Activated CD8-positive, alpha-beta memory T cell treated with anti-CD3 and anti-CD28 coated beads, Interleukin-2, amount 50 U/mL, for 24 hours (primary cell): ENCODE measurements around the gene OR2L8.

Experiments
- DNase-seq: peaks from one replicate; pipeline ENCODE4 v3.0.0-alpha.2; 2020; ENCODE audit errors: extremely low read depth

Gene OR2L8, protein sequence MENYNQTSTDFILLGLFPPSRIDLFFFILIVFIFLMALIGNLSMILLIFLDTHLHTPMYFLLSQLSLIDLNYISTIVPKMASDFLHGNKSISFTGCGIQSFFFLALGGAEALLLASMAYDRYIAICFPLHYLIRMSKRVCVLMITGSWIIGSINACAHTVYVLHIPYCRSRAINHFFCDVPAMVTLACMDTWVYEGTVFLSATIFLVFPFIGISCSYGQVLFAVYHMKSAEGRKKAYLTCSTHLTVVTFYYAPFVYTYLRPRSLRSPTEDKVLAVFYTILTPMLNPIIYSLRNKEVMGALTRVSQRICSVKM

DNA sequence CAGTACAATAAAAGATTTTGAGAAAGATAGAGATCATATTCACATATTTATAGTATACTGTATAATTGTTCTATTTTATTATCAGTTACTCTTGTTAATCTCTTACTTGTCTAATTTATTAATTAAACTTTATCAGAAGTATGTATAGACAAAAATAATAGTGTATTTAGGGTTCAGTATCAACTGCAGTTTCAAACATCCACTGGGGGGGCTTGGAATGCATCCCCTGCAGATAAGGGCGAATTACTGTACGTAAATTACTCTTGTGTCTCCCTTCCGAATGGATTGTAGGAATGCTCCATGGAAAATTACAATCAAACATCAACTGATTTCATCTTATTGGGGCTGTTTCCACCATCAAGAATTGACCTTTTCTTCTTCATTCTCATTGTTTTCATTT lies at the start of gene OR2L8:
Gene OR2L8, plus strand, starts transcription at position 301 of the 400 bp plus-strand sequence. Its CDS starts 0 bp downstream, at position 301.
- DNase-seq, result no peak

DNA sequence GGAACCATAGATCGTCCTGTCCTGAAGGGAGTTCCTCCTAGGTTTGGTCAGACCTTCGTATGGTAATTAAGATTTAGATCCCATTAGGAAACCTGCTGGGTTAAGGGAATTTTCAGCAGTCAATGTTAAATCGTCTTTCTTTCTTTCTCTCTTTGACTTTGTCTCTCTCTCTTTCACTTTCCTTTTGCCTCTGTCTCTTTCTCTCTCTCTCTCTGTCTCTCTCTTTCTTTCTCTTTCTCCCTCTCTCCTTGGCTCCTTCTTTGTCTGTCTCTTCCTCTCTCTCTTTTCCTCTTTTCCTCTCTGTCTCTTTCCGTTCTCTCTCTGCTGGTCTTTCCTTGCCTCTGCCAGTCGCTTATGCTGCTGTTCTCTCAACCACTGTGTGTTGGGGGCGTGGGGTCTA lies 44.5 kb upstream of the OR2L8 start:
- no peak for DNase-seq

DNA sequence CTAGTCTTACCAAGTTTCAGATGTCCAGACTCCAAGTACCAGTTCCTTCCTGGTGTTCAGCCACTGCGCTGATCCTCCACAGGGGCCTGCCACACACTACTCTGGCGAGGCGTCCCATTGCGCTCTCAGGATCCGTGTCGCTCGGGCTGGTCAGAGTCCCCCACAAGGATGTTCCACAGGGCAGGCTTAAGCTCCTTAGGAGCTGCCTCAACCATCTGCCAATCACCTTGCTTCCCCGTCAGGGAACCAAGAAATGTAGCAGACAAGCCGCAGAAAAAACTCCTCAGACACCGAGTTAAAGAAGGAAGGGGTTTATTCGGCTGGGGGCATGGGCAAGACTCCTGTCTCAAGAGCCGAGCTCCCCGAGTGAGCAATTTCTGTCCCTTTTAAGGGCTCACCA lies 43.5 kb upstream of the OR2L8 start:
- DNase-seq, result no peak

DNA sequence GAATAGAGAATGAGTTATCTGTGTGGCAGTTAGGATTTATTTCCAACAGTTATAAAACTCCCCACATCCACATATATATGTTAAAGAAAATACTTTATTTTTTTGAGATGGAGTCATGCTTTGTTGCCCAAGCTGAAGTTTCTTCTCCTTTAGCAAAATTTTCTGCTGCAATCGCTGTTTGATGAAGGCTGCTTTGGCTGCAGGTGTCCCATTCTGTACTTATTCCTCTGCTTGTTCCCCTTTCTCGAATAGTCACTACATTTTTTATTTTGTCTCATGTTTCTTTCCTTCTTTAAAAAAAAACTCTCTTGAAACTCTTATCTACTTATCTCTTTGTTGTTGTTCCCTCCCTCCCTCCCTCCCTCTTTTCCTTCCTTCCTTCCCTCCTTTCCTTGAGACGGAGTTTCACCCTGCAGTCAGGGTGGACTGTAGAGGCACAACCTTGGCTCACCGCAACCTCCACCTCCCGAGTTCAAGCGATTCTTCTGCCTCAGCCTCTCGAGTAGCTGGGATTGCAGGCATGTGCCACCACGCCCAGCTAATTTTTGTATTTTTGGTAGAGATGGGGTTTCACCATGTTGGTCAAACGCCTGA lies 42.7 kb upstream of the OR2L8 start:
- no peak for DNase-seq

DNA sequence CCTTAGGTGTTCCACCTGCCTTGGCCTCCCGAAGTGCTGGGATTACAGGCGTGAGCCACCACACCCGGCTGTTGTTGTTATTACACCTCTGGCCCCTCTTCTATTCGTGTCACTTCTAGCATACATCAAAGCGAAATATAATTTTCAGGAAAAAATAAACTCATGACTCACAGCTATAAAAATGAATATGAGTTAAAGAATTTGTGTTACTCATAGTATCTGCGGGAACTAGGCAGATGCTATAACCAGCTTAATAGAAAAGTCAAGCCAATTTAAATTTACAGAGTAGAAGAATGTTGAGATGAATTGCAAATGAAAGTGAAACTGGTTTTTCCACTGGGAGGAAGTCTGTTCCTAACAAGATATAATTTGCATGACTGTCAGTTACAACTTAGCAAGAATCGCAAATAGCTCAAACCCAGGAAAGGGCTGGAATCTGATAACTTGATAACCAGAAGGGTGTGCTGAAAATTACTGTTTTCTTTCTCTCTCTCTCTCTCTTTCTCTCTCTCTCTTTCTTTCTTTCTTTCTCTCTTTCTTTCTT lies 42.1 kb upstream of the OR2L8 start:
- no peak for DNase-seq

DNA sequence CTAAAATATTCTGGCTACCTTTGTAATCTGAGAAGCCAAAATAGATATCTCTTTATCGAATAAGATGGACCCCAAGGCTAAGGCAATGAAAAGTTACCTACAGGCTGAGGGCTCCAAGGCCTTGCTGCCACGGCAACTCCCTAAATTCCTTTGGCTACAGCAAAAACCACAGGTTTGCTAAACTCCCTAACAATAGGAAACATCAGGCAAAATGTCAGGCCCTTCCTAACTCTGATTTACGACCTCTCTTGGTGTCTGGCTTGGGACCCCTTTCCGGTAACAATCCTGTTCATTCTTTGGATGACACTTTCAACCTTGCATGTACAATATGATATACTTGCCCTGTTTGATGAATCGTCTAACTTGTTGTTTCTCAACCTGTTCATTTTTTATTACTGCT lies 39.9 kb upstream of the OR2L8 start:
- DNase-seq, result no peak

DNA sequence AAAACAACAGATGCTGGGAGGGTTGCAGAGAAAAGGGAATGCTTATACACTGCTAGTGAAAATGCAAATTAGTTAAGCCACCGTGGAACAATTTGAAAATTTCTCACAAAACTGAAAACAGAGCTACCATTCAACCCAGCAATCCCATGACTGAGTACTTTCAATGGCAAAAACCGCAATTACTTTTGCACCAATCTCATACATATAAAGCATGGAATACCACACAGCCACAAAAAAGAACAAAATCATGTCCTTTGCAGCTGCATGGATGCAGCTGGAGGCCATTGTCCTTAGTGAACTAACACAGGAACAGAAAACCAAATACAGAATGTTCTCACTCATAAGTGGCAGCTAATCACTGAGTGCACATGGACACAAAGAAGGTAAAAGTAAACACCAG lies 34.9 kb upstream of the OR2L8 start:
- no peak for DNase-seq

DNA sequence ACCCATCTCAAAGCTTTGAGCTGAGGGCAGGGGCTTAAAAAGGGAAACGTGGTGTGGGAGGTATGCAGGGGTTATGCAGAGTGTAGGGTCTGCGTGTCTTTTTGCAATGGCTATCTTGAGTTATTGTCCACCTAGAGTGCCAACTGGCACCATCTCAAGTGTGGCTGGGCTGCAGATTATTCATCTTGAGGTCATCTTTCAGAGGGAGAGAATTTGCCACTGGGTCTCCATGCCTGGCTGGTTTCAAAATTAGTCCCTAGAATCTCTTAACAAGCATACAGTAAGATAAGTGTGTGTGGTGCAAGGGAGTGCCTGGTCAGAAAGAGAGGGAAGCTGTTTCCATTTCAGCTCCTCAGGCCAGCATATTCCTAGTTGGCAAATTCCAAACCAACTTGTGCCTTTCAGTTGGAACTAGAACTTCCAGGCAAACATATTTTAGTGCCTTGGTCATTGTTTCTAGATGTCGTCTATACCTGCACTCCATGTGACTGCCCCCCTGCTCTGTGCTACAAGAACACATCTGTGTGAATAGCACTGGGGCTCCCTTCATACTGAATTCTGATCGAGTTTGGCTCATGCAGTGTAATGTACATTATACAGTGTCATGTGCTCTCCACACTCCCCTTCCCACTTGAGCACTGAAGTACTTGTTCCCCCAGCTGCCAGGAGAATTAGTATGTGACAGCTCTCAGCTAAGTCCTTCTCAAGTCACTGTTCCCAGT lies 33.6 kb upstream of the OR2L8 start:
- no peak for DNase-seq

DNA sequence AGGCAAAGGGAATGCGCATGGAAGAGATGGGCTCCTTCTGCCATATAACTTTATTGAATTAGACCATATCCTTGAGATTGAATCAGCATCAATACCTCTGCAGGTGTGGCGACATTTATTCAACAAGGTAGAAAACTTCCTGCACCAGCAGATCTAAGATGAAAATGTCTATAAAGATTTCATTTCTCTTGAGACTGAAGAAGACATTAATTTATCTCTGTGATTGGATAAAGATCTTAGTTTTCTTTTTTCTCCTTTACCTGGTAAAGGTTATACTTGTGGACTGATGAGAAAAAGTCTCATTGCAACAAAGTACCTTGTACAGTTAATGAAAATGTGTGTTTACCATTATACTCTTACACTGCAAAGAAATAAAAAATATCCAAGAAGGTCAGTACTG lies 28.7 kb upstream of the OR2L8 start, which contains the start of gene OR2T8:
Gene OR2T8, plus strand, starts transcription at position 301 of the 400 bp plus-strand sequence. CDS start 766 bp downstream, outside the sequence.
- DNase-seq, result no peak

DNA sequence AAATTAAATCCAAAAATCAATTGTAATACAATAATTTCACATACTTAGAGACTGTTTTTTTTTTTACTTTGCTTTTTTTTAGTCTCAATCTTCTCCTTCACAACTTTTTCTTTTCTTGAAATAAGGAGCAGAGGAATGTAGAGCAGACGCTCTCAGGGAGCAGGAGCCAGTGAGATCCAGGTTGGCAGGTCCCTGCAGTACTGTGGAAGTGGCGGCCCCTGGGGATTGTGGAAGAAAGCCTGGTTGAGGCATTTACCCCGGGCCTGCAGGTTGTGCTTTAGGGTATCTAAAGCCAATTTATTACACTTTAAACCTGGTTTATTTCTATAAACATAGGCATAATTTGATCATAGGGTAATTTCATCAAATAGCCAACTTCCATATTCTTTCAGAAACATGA lies 24.7 kb upstream of the OR2L8 start:
- no peak for DNase-seq

DNA sequence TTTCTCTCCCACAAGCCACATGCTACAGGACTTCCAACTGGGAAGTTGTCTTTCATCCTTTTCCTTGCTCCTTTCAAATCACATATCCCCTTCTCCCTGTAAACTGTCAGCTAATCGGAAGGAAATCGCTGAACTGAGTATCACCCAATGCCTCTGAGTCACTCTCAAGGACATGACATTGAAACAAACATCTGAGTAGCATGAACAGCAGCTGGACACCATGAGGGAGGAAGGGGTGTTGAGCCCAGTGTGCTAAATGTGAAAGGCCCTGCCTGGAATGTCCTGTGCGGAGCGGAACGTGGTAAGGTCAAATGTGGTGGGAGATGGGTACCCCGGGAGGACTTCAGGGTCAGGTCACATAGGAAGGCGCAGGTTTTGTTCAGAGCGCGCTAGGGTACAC lies 23.8 kb upstream of the OR2L8 start, which contains the start of gene OR2AJ1:
Gene OR2AJ1, plus strand, starts transcription at position 22 of the 400 bp plus-strand sequence. CDS start 8,880 bp downstream, outside the sequence.
- no peak for DNase-seq

DNA sequence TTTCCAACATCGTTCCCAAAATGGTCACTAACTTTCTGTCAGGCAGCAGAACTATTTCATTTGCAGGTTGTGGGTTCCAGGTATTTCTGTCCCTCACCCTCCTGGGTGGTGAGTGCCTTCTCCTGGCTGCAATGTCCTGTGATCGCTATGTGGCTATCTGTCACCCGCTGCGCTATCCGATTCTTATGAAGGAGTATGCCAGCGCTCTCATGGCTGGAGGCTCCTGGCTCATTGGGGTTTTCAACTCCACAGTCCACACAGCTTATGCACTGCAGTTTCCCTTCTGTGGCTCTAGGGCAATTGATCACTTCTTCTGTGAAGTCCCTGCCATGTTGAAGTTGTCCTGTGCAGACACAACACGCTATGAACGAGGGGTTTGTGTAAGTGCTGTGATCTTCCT lies 14.7 kb upstream of the OR2L8 start:
- DNase-seq, result no peak

DNA sequence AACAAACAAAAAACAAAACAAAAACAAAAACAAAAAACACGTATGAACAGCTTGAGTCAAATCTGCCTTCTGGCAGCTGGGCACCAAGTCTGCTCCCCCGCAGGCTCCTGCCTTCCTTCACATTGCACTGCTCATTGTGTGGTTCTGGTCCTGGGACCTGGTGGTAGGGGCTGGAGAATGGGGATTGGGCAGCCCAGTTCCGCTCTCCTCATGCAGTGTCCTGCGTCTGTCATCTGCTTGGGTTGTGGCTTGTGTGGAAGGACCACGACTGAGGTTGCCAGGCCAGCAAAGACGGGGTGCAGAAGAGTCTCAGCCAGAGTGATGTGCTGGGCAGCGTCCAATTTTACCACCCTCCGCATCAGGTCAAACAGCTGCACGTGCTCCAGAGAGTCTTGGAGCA lies 12.9 kb upstream of the OR2L8 start:
- no peak for DNase-seq

DNA sequence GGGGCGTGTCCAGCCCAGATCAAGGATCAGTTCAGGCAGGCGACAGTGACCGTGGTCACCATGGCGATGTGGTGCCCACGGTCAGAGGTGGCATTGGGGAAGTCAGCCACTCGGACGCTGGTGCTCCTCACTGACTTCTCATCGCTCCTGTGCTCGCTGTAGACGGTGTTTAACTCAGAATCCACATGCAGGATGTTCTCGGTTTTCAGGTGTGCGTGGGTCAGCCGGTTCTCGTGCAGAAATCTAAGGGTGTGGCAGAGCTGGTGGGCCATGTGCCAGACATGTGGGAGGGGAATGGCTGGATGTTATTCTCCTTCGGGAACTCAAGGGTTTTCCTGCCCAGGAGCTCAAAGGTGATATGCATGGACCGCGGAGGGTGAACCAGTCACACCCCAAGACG lies 12.2 kb upstream of the OR2L8 start:
- no peak for DNase-seq

DNA sequence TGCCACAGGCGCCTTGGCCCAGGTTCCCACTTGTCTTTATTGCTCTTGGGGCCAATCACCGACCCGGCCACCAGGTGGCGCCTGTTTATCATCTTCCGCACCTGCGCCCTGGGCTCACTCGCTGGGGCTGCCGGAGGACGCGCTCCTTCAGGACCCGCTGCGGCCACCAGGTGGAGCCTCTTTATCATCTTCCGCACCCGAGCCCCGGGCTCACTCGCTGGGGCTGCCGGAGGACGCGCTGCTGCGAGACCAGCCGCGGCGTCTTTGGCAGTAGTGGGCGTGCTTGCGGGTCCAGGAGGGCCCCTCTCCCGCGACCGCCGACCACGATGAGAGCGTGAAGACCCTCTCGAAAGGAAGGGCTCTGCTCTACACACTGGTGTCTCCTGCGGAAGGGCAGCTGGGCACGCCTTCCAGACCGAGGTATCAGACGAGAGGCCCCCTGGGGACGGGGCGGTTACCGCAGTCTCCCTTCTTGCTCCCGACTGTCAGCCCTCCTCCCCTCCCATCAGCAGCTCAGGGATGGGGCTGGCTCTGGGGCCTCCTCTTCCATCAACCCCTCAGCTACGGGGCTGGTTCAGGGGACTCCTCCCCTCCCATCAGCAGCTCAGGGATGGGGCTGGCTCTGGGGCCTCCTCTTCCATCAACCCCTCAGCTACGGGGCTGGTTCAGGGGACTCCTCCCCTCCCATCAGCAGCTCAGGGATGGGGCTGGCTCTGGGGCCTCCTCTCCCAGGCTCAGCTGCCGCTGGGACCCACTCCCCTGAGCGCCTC lies 11.5 kb upstream of the OR2L8 start:
- peak; percentile 81 for DNase-seq

DNA sequence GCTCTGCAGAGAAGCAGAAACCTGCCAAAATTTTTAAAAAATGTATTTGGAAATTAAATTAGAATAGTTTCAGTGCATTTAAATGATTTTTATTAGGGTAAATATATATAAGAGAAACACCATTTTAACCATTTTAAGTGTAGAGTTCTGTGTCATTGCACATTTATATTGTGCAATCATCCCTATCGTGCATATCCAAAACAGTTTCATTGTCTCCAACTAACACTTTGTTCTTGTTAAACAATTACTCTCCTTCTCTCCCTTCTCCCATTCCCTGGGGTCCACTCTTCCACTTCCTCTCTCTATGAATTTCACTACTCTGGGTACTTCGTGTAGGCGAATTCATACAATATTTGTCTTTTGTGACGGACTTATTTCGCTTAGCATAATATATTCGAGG lies 6.0 kb upstream of the OR2L8 start:
- DNase-seq, result no peak

DNA sequence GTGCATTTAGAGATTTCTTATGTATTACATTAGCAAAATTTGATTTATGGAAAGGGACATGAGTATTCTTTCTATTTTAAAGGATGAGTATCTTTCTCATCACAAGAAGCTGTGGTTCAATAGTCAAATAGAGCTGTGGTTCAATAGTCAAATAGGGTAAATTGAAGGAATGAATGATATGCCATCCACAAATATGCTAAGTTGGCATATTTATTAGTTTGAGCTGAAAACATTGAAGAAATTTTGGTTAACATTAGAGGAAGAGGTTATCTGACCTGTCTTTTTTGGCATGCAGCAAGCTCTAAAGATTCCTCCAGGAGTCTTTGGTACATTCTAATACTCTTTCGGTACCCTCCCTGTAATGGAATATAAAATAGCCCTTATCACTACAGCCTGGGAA lies 4.8 kb downstream of the OR2L8 start:
- DNase-seq, result no peak

DNA sequence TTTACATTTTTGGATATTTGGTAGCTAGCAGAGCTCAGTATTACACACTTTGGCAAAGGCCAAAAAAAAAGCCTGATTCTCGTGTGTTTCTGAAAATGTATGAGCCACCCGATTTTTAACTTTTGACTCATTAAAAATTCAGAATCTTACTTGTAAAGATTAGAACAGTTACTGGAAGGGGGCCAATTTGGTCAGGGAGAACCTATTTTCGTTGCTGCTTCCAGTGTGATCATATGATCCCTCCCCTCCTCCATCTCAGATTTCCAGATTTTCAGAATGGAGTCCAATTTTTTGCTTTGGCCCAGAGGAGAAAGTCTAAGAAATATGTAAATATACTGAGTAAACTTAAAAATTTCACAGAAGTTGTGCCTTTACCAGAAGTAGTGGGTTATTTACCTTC lies 13.1 kb downstream of the OR2L8 start:
- DNase-seq, result no peak

DNA sequence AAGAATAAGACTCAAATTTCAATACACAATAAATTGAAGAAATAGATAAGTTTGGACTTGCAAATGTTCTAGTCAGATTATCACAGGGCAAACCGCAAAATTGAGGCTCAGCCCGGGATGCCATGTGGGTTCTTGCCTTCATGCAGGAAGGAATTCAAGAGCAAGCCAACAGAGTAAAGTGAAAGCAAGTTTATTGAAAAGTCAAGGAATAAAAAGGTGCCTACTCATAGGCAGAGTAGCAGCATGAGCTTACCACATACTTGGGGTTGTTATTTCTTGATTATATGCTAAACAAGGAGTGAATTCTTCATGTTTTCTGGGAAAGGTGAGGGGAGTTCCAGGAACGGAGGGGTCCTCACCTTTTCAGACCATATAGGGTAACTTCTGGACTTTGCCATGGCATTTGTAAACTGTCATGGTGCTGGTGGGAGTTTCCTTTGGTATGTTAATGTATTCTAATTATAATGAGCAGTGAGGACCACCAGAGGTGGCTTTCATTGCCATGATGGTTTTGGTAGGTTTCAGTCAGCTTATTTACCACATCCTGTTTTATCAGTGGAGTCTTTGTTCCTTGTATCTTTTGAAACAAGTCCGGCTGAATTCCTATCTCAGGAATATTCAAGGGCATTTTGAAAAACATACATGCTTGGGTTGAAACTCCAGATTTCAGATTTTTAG lies 14.4 kb downstream of the OR2L8 start:
- no peak for DNase-seq

DNA sequence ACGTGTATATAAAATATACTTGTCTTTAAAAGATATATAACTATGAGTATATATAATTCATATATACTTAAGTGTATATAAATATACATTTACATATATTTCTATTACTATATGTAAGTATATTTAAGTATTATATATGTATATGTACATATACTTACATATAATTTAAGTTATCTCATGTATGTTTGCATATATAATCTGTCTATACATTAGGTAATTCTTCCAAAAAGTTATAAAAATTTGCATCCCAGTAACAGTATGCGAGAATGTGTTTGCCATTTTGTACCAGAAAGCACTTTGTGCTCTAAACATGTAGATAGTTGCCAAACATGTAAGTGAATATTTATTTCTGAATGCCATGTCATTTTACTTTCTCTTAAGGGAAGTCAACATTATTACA lies 16.3 kb downstream of the OR2L8 start, which contains the start of gene OR2AK2:
Gene OR2AK2, plus strand, starts transcription at position 301 of the 400 bp plus-strand sequence. CDS start 144 bp downstream, outside the sequence.
- DNase-seq, result no peak
